Measurements from ENCODE around the gene SPACA4. TPM values are rescaled to one million over a fixed set of nuclear protein-coding genes. Genes with fewer than 3 reads are reported as not detected.

SPACA4 gene
- total and polyA plus RNA-seq, 9 of the 15 experiments (the other 6 are each of a cell fraction or from before 2014, with no cell fraction given), result not detected

GRCh38 chr19:48624067-48624594 lies 17.6 kb downstream of the SPACA4 start (continued):
- TF ChIP-seq TRIM25 (IDR thresholded peaks at IDR 0.05; ENCODE audit: borderline replicate concordance) (no peak), NCOA1 (IDR thresholded peaks at IDR 0.05; ENCODE audit: low read depth) (no peak), CEBPZ (IDR thresholded peaks at IDR 0.05; ENCODE audit: borderline replicate concordance, low read depth, low read length) (no peak), ZBED1 (IDR thresholded peaks at IDR 0.05) (0 out of 2 replicates have a peak, but pooled peaks have one; percentile 26), RFX1 (IDR thresholded peaks at IDR 0.05) (no peak), YY1 (IDR thresholded peaks at IDR 0.05; ENCODE audit: borderline replicate concordance in 1 of 3, control insufficient read depth in 1 of 3, extremely low read depth in 1 of 3, insufficient read depth in 3 of 3, insufficient read length in 1 of 3, insufficient replicate concordance in 2 of 3, low read depth in 1 of 3, low read length in 2 of 3) (peak; percentile 99 to 100 (median 100)), POLR3G (IDR thresholded peaks at IDR 0.05; ENCODE audit: extremely low read depth, insufficient read length, insufficient replicate concordance) (no peak), DNMT1 (IDR thresholded peaks at IDR 0.05) (no peak), ZNF695 (CRISPR knock-in tag; IDR thresholded peaks at IDR 0.05) (no peak), SAP30 (IDR thresholded peaks at IDR 0.05; ENCODE audit: borderline replicate concordance, insufficient read depth, low read depth, low read length, poor library complexity, severe bottlenecking) (peak; percentile 83), KDM5B (IDR thresholded peaks at IDR 0.05; ENCODE audit: insufficient replicate concordance, low read depth, low read length) (no peak), CXXC5 (CRISPR knock-in tag; IDR thresholded peaks at IDR 0.05) (peak; percentile 88), ARID4B (CRISPR knock-in tag; IDR thresholded peaks at IDR 0.05) (0 out of 2 replicates have a peak, but pooled peaks have one; percentile 52), HLTF (IDR thresholded peaks at IDR 0.05) (no peak), SIN3B (IDR thresholded peaks at IDR 0.05; ENCODE audit: low read depth) (no peak), YBX1 (IDR thresholded peaks at IDR 0.05) (no peak), NFYB (IDR thresholded peaks at IDR 0.05; ENCODE audit: extremely low read depth, insufficient read length) (peak; percentile 77), PPARD (CRISPR knock-in tag; IDR thresholded peaks at IDR 0.05) (no peak), SRSF3 (IDR thresholded peaks at IDR 0.05; ENCODE audit: insufficient read depth, low read length) (no peak)
